Uterus (tissue), 4 donors: ENCODE measurements around the gene HBM. TPM values are rescaled to one million over a fixed set of nuclear protein-coding genes. Genes with fewer than 3 reads are reported as not detected.
"Not testable (repeated sequence)": the region's sequence is repeated elsewhere in the genome, so short reads cannot be mapped to it uniquely, and the experiment has no call there.

ENCODE experiments used
- DNase-seq, 2 donors: peaks; one replicate each; pipeline ENCODE4 v3.0.0-alpha.2; 2019 to 2020
- H3K27ac ChIP-seq, 2 donors: fragments of 200-600 bp; sonication (generic); 1 replicate in 1 of 2; 2 replicates in 1 of 2; pipeline ENCODE4 v1.5.1; 2016 to 2018
- H3K27me3 ChIP-seq, 2 donors: fragments of 200-600 bp; sonication (generic); one replicate each; pipeline ENCODE4 v1.5.1; 2018 to 2019; ENCODE audit warnings: control low read depth in 1 of 2
- H3K36me3 ChIP-seq, 2 donors: fragments of 200-600 bp; sonication (generic); one replicate each; pipeline ENCODE4 v1.5.1; 2019; ENCODE audit warnings: control low read depth in 1 of 2
- H3K4me1 ChIP-seq, 2 donors: fragments of 200-600 bp; sonication (generic); one replicate each; pipeline ENCODE4 v1.5.1; 2018 to 2019; ENCODE audit warnings: control low read depth in 1 of 2
- H3K4me3 ChIP-seq, 2 donors: fragments of 200-600 bp; sonication (generic); 1 replicate in 1 of 2; 2 replicates in 1 of 2; pipeline ENCODE4 v1.5.1; 2018 to 2019; ENCODE audit warnings: mild to moderate bottlenecking in 1 of 2
- H3K9me3 ChIP-seq, 2 donors: fragments of 200-600 bp; sonication (generic); one replicate each; pipeline ENCODE4 v1.5.1; 2019; ENCODE audit warnings: control low read depth in 1 of 2
- CTCF ChIP-seq, 4 experiments: fragments of 200-600 bp in 2 of 4; fragments of 450-650 bp in 2 of 4; sonication (generic) in 2 of 4; IDR thresholded peaks; one replicate each; pipeline ENCODE4 v1.5.1; 2016 to 2019; ENCODE audit warnings: antibody characterized with exemption in 4 of 4, mild to moderate bottlenecking in 2 of 4, moderate library complexity in 1 of 4
- POLR2A ChIP-seq, 2 donors: fragments of 450-650 bp; IDR thresholded peaks; one replicate each; pipeline ENCODE4 v1.6.1; 2016; ENCODE audit warnings: antibody characterized with exemption in 2 of 2, mild to moderate bottlenecking in 1 of 2, moderate library complexity in 1 of 2
- intact Hi-C: fragments of 100-400 bp; cut with DNase I; formaldehyde crosslinking; loops from one replicate; pipeline ENCODE4 v1.15.1; 2023; ENCODE audit warnings: low total_unique reads
- total RNA-seq, 4 donors: library from RNA; depleted of rRNA in 3 of 4; stranded (reverse); fragments of >200 nt in 3 of 4; gene quantifications; one replicate each; pipeline versions ENCODE4 v1.1.0 to v1.2.4, GENCODE V29; 2014 to 2023
- donor health status: DM: yes; HTN: yes; CAD: no.

Gene HBM
- total RNA-seq, 4 donors from 2014 or later: 1.4 TPM; not detected in 3

- Histone ChIP-seq H3K4me1 (peaks cover 0 to 17% of the 10 kb centered on the region in 2 donors), H3K27ac (no peak overlapping the region), H3K4me3 (no peak overlapping the region), H3K9me3 (no peaks in the 10 kb centered on the region), H3K27me3 (peaks cover 18 to 25% of the 10 kb centered on the region in 2 donors), H3K36me3 (no peaks in the 10 kb centered on the region)
- TF ChIP-seq CTCF (IDR thresholded peaks at IDR 0.05) (no peak), POLR2A (IDR thresholded peaks at IDR 0.05) (no peak)
- DNase-seq: no peak
- intact Hi-C loops: no loop called here
Measured at GRCh38 chr16:162271-162991, 3.3 kb upstream of the HBM start.

GRCh38 chr16:163139-163538, 2.6 kb upstream of the HBM start:
- H3K4me3 ChIP-seq, intact Hi-C loops, DNase-seq, H3K36me3 ChIP-seq, H3K27ac ChIP-seq, H3K9me3 ChIP-seq: not testable (repeated sequence)
- peaks cover 0 to 17% of the 10 kb centered on the region in 2 donors for H3K4me1 ChIP-seq
- H3K27me3 ChIP-seq: peaks cover 22 to 32% of the 10 kb centered on the region in 2 donors

- peaks cover 0 to 17% of the 10 kb centered on the region in 2 donors for H3K4me1 ChIP-seq
- H3K9me3 ChIP-seq, H3K36me3 ChIP-seq, H3K27ac ChIP-seq, intact Hi-C loops, H3K4me3 ChIP-seq, DNase-seq: not testable (repeated sequence)
- peaks cover 24 to 38% of the 10 kb centered on the region in 2 donors for H3K27me3 ChIP-seq
Measured at GRCh38 chr16:163696-164095, 2.1 kb upstream of the HBM start.

GRCh38 chr16:164134-164823, 1.5 kb upstream of the HBM start:
- H3K27ac ChIP-seq, H3K4me3 ChIP-seq, intact Hi-C loops, H3K9me3 ChIP-seq, H3K36me3 ChIP-seq, DNase-seq: not testable (repeated sequence)
- Histone ChIP-seq H3K27me3 (peaks cover 25 to 44% of the 10 kb centered on the region in 2 donors), H3K4me1 (peaks cover 0 to 17% of the 10 kb centered on the region in 2 donors)

GRCh38 chr16:164827-165538, 795 bp upstream of the HBM start:
- H3K4me3 ChIP-seq: no peak overlapping the region
- no peak overlapping the region for H3K27ac ChIP-seq
- no peaks in the 10 kb centered on the region for H3K9me3 ChIP-seq
- DNase-seq: no peak
- H3K4me1 ChIP-seq: peaks cover 0 to 17% of the 10 kb centered on the region in 2 donors
- H3K36me3 ChIP-seq: no peaks in the 10 kb centered on the region
- TF ChIP-seq CTCF (IDR thresholded peaks at IDR 0.05) (no peak), POLR2A (IDR thresholded peaks at IDR 0.05) (no peak)
- H3K27me3 ChIP-seq: peaks cover 25 to 44% of the 10 kb centered on the region in 2 donors
- intact Hi-C loops: no loop called here

GRCh38 chr16:166375-167121, 770 bp downstream of the HBM start:
- intact Hi-C loops: no loop called here
- Histone ChIP-seq H3K4me1 (peaks cover 0 to 17% of the 10 kb centered on the region in 2 donors), H3K27ac (no peak overlapping the region), H3K27me3 (peaks cover 25 to 48% of the 10 kb centered on the region in 2 donors), H3K4me3 (no peak overlapping the region), H3K9me3 (no peaks in the 10 kb centered on the region), H3K36me3 (no peaks in the 10 kb centered on the region)
- TF ChIP-seq CTCF (IDR thresholded peaks at IDR 0.05) (no peak), POLR2A (IDR thresholded peaks at IDR 0.05) (no peak)
- no peak for DNase-seq
